K562 (cell line): ENCODE results near the gene ZNHIT3. TPM values are rescaled to one million over a fixed set of nuclear protein-coding genes. Genes with fewer than 3 reads are reported as not detected.

Source experiments
- DPF2 ChIP-seq: fragments of 450-650 bp; IDR thresholded peaks from 2 replicates; pipeline ENCODE4 v1.6.1; 2016
- ETV1 ChIP-seq: fragments of 450-650 bp; conservative IDR thresholded peaks from 2 replicates; pipeline ENCODE4 v1.6.1; 2016; ENCODE audit warnings: missing genetic modification characterization, control low read depth, low read depth, missing compliant biosample characterization
- GTF3C2 ChIP-seq: IDR thresholded peaks from 3 replicates; pipeline ENCODE4 v1.6.1; 2011; ENCODE audit warnings: borderline replicate concordance, mild to moderate bottlenecking, moderate library complexity; ENCODE audit not compliant: insufficient read length; ENCODE audit errors: extremely low read depth
- HMGN3 ChIP-seq: IDR thresholded peaks from 2 replicates; pipeline ENCODE4 v1.6.1; 2011; ENCODE audit warnings: borderline replicate concordance, low read depth, mild to moderate bottlenecking, mixed read lengths, low read length; ENCODE audit not compliant: insufficient read length; ENCODE audit errors: extremely low read depth
- POLR2G ChIP-seq: fragments of 200-400 bp; formaldehyde crosslinking; IDR thresholded peaks from 2 replicates; pipeline ENCODE4 v1.6.1; 2017; ENCODE audit warnings: low read depth, mild to moderate bottlenecking, antibody characterized with exemption, low read length, moderate library complexity
- TGIF2 ChIP-seq: sonication (generic); formaldehyde crosslinking; IDR thresholded peaks from 2 replicates; pipeline ENCODE4 v1.8.1; 2022; ENCODE audit warnings: mild to moderate bottlenecking, missing genetic modification reagents, moderate library complexity
- TSHZ1 ChIP-seq: fragments of 250-450 bp; sonication (Bioruptor Pico); IDR thresholded peaks from 2 replicates; pipeline ENCODE4 v1.4.0; 2020; ENCODE audit warnings: mild to moderate bottlenecking, moderate library complexity
- ZNF766 ChIP-seq: fragments of 200-800 bp; sonication (Bioruptor generic); conservative IDR thresholded peaks from 2 replicates; pipeline ENCODE4 v1.6.1; 2016; ENCODE audit warnings: missing genetic modification characterization, missing compliant biosample characterization
- polyA plus RNA-seq, 8 experiments: library from polyadenylated mRNA; depleted of rRNA in 4 of 8; stranded (reverse) in 5 of 8; unstranded in 3 of 8; fragments of >200 nt; fragmentation: Nextera tagmentation in 2 of 8; fragmentation: Illumina TruSeq in 1 of 8; extraction: Ambion mirVana in 2 of 8; extraction: Trizol in 1 of 8; gene quantifications; 2 replicates each; pipeline versions ENCODE4 v1.2.1 to v1.2.3, GENCODE V29; 2011 to 2014; ENCODE audit warnings: inconsistent platforms in 1 of 8, missing spikeins in 1 of 8
- total RNA-seq, 7 experiments: library from RNA; depleted of rRNA in 6 of 7; stranded (reverse); fragments of >200 nt in 6 of 7; fragmentation: Illumina TruSeq in 2 of 7; extraction: Trizol in 2 of 7; gene quantifications; 2 replicates each; pipeline versions ENCODE4 v1.2.1 to v1.2.3, GENCODE V29; 2011 to 2021; ENCODE audit warnings: low replicate concordance in 1 of 7
- TF ChIP-seq, protein P1 (sequence below), 2 experiments: fragments of 450-650 bp in 1 of 2; sonication (generic) in 1 of 2; formaldehyde crosslinking in 1 of 2; IDR thresholded peaks in 1 of 2; conservative IDR thresholded peaks in 1 of 2; 2 replicates each; pipeline versions ENCODE4 v1.6.1 to v1.8.1; 2016 to 2023; ENCODE audit warnings: mild to moderate bottlenecking in 2 of 2, moderate library complexity in 2 of 2, inconsistent platforms in 1 of 2, missing genetic modification reagents in 1 of 2
- TF ChIP-seq, protein P2 (sequence below): fragments of 450-650 bp; formaldehyde crosslinking; conservative IDR thresholded peaks from 2 replicates; pipeline ENCODE4 v1.4.0; 2022; ENCODE audit warnings: mild to moderate bottlenecking, missing genetic modification characterization
- TF ChIP-seq, protein P3 (sequence below): fragments of 450-650 bp; IDR thresholded peaks from 2 replicates; pipeline ENCODE4 v1.6.1; 2017; ENCODE audit warnings: antibody characterized with exemption, mild to moderate bottlenecking

The ZNHIT3 gene
- total and polyA plus RNA-seq, 9 of the 15 experiments (the other 6 are each of a cell fraction or from before 2014, with no cell fraction given) = 45.0 to 300 (median 88.4) TPM

- TF ChIP-seq GTF3C2 = no peak
- no peak for TF ChIP-seq ETV1 (tag)
- peak; percentile 61 for TF ChIP-seq POLR2G
- TF ChIP-seq DPF2 = no peak; the same call in 1 of the 2 replicates
- no peak for TF ChIP-seq TSHZ1 (CRISPR knock-in tag)
- TF ChIP-seq HMGN3 = peak; percentile 62
- TF ChIP-seq, protein P1, sequence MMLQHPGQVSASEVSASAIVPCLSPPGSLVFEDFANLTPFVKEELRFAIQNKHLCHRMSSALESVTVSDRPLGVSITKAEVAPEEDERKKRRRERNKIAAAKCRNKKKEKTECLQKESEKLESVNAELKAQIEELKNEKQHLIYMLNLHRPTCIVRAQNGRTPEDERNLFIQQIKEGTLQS (IDR thresholded peaks at IDR 0.05) = no peak
- TF ChIP-seq, protein P1 (CRISPR knock-in tag; conservative IDR thresholded peaks at IDR 0.05) = peak; percentile 76; the same call in 1 of the 2 replicates
- TF ChIP-seq ZNF766 (CRISPR knock-in tag) = no peak
- TF ChIP-seq, protein P2, sequence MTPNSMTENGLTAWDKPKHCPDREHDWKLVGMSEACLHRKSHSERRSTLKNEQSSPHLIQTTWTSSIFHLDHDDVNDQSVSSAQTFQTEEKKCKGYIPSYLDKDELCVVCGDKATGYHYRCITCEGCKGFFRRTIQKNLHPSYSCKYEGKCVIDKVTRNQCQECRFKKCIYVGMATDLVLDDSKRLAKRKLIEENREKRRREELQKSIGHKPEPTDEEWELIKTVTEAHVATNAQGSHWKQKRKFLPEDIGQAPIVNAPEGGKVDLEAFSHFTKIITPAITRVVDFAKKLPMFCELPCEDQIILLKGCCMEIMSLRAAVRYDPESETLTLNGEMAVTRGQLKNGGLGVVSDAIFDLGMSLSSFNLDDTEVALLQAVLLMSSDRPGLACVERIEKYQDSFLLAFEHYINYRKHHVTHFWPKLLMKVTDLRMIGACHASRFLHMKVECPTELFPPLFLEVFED (CRISPR knock-in tag) = no peak
- TF ChIP-seq TGIF2 (CRISPR knock-in tag) = peak; percentile 89; the same call in 1 of the 2 replicates
- TF ChIP-seq, protein P3, sequence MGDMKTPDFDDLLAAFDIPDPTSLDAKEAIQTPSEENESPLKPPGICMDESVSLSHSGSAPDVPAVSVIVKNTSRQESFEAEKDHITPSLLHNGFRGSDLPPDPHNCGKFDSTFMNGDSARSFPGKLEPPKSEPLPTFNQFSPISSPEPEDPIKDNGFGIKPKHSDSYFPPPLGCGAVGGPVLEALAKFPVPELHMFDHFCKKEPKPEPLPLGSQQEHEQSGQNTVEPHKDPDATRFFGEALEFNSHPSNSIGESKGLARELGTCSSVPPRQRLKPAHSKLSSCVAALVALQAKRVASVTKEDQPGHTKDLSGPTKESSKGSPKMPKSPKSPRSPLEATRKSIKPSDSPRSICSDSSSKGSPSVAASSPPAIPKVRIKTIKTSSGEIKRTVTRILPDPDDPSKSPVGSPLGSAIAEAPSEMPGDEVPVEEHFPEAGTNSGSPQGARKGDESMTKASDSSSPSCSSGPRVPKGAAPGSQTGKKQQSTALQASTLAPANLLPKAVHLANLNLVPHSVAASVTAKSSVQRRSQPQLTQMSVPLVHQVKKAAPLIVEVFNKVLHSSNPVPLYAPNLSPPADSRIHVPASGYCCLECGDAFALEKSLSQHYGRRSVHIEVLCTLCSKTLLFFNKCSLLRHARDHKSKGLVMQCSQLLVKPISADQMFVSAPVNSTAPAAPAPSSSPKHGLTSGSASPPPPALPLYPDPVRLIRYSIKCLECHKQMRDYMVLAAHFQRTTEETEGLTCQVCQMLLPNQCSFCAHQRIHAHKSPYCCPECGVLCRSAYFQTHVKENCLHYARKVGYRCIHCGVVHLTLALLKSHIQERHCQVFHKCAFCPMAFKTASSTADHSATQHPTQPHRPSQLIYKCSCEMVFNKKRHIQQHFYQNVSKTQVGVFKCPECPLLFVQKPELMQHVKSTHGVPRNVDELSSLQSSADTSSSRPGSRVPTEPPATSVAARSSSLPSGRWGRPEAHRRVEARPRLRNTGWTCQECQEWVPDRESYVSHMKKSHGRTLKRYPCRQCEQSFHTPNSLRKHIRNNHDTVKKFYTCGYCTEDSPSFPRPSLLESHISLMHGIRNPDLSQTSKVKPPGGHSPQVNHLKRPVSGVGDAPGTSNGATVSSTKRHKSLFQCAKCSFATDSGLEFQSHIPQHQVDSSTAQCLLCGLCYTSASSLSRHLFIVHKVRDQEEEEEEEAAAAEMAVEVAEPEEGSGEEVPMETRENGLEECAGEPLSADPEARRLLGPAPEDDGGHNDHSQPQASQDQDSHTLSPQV = peak; percentile 79
These were observed 3.6 kb upstream of the ZNHIT3 start (continued) for GRCh38 chr17:36482611-36483504.
